CD14-positive monocyte (primary cell): ENCODE measurements around the gene CYP19A1. TPM values are rescaled to one million over a fixed set of nuclear protein-coding genes. Genes with fewer than 3 reads are reported as not detected.

Experiments used
- DNase-seq, 3 donors: peaks; one replicate each; pipeline ENCODE4 v3.0.0-alpha.2; 2011 to 2022
- H2AFZ ChIP-seq: 2 replicates; pipeline ENCODE4 v1.6.0; 2012; ENCODE audit warnings: mild to moderate bottlenecking, low read depth, low read length, inconsistent platforms; ENCODE audit not compliant: insufficient read depth, poor library complexity, severe bottlenecking
- H3K27ac ChIP-seq, 2 donors: 1 replicate in 1 of 2; 2 replicates in 1 of 2; pipeline ENCODE4 v1.5.1; 2012 to 2013; ENCODE audit warnings: low read length in 2 of 2, control low read depth in 1 of 2, inconsistent platforms in 1 of 2, low read depth in 1 of 2, mild to moderate bottlenecking in 1 of 2
- H3K27me3 ChIP-seq, 2 donors: one replicate each; pipeline versions ENCODE4 v1.6.0 to v1.6.1; 2011 to 2013; ENCODE audit warnings: low read length in 2 of 2; ENCODE audit not compliant: control insufficient read depth in 2 of 2, insufficient read depth in 2 of 2
- H3K36me3 ChIP-seq, 2 donors: replicated peaks in 1 of 2; 1 replicate in 1 of 2; 2 replicates in 1 of 2; pipeline versions ENCODE4 v1.5.1 to v1.6.1; 2012 to 2013; ENCODE audit warnings: low read length in 2 of 2, control low read depth in 1 of 2, inconsistent platforms in 1 of 2, mild to moderate bottlenecking in 1 of 2; ENCODE audit not compliant: insufficient read depth in 2 of 2, control insufficient read depth in 1 of 2
- H3K4me1 ChIP-seq, 2 donors: 1 replicate in 1 of 2; 2 replicates in 1 of 2; pipeline versions ENCODE4 v1.5.1 to v1.6.1; 2012 to 2013; ENCODE audit warnings: low read length in 2 of 2, control low read depth in 1 of 2, inconsistent platforms in 1 of 2, mild to moderate bottlenecking in 1 of 2, moderate library complexity in 1 of 2; ENCODE audit not compliant: insufficient read depth in 2 of 2, control insufficient read depth in 1 of 2
- H3K4me2 ChIP-seq: replicated peaks from 2 replicates; pipeline ENCODE3; 2012; ENCODE audit warnings: low read length, moderate library complexity, mild to moderate bottlenecking; ENCODE audit not compliant: poor library complexity, severe bottlenecking; ENCODE audit errors: extremely low read depth
- H3K4me3 ChIP-seq, 3 experiments: fragments of 200-600 bp in 1 of 3; sonication (generic) in 1 of 3; replicated peaks in 1 of 3; 1 replicate in 2 of 3; 2 replicates in 1 of 3; pipeline ENCODE4 v1.5.1; 2011 to 2013; ENCODE audit warnings: low read length in 3 of 3, mild to moderate bottlenecking in 3 of 3, control low read depth in 2 of 3, low read depth in 2 of 3, inconsistent platforms in 1 of 3, moderate library complexity in 1 of 3
- H3K79me2 ChIP-seq: 2 replicates; pipeline ENCODE4 v1.6.0; 2012; ENCODE audit warnings: mild to moderate bottlenecking, control low read depth, inconsistent platforms, low read length, moderate library complexity; ENCODE audit not compliant: insufficient read depth
- H3K9ac ChIP-seq: 2 replicates; pipeline ENCODE4 v1.6.0; 2017; ENCODE audit warnings: low read length, mild to moderate bottlenecking; ENCODE audit not compliant: insufficient read depth, poor library complexity, severe bottlenecking
- H3K9me3 ChIP-seq, 2 donors: replicated peaks in 1 of 2; 1 replicate in 1 of 2; 2 replicates in 1 of 2; pipeline versions ENCODE4 v1.5.1 to v1.6.1; 2012 to 2013; ENCODE audit warnings: low read length in 2 of 2, control low read depth in 1 of 2; ENCODE audit not compliant: control insufficient read depth in 1 of 2, insufficient read depth in 1 of 2
- H4K20me1 ChIP-seq: 2 replicates; pipeline ENCODE4 v1.6.0; 2012; ENCODE audit warnings: mild to moderate bottlenecking, low read length, control low read depth, moderate library complexity; ENCODE audit not compliant: insufficient read depth
- H3K27ac Mint-ChIP-seq, 7 donors: one replicate each; pipeline ENCODE4 v1.8.0; 2020; ENCODE audit warnings: mild to moderate bottlenecking in 7 of 7, mixed read lengths in 7 of 7, moderate library complexity in 6 of 7, inconsistent platforms in 2 of 7
- H3K27me3 Mint-ChIP-seq, 3 donors: one replicate each; pipeline ENCODE4 v1.8.0; 2021 to 2022; ENCODE audit warnings: low read depth in 3 of 3, mild to moderate bottlenecking in 3 of 3, mixed read lengths in 3 of 3, moderate library complexity in 3 of 3, inconsistent platforms in 1 of 3
- H3K36me3 Mint-ChIP-seq, 2 donors: one replicate each; pipeline ENCODE4 v1.8.0; 2020; ENCODE audit warnings: mixed read lengths in 2 of 2, inconsistent platforms in 1 of 2, mild to moderate bottlenecking in 1 of 2
- H3K4me1 Mint-ChIP-seq: one replicate; pipeline ENCODE4 v1.8.0; 2020; ENCODE audit warnings: mild to moderate bottlenecking, mixed read lengths
- H3K4me3 Mint-ChIP-seq, 2 donors: one replicate each; pipeline ENCODE4 v1.8.0; 2020; ENCODE audit warnings: mild to moderate bottlenecking in 2 of 2, mixed read lengths in 2 of 2, moderate library complexity in 1 of 2
- H3K9me3 Mint-ChIP-seq, 7 donors: one replicate each; pipeline ENCODE4 v1.8.0; 2020 to 2022; ENCODE audit warnings: mixed read lengths in 7 of 7, mild to moderate bottlenecking in 6 of 7, moderate library complexity in 6 of 7, inconsistent platforms in 2 of 7
- WGBS: methylation state at CpG from one replicate; pipeline ENCODE4 v1.1.5; 2013; ENCODE audit warnings: missing lambda C conversion rate; ENCODE audit not compliant: insufficient coverage; 5-methylcytosine and 5-hydroxymethylcytosine counted together
- intact Hi-C, 2 donors: fragments of 100-400 bp; cut with micrococcal nuclease; formaldehyde crosslinking; loops; one replicate each; pipeline versions ENCODE4 v1.15.0 to v1.15.1; 2023
- polyA plus RNA-seq, 3 donors: library from polyadenylated mRNA; depleted of rRNA in 1 of 3; unstranded in 2 of 3; stranded (reverse) in 1 of 3; fragments of 300-500 nt in 2 of 3; fragments of >200 nt in 1 of 3; fragmentation: Illumina TruSeq in 2 of 3; gene quantifications; 1 replicate in 2 of 3; 2 replicates in 1 of 3; pipeline ENCODE4 v1.2.3, GENCODE V29; 2012 to 2021
- TF ChIP-seq, protein P1 (sequence below): fragments of 200-600 bp; IDR thresholded peaks from one replicate; pipeline ENCODE4 v1.8.0; 2022; ENCODE audit warnings: antibody characterized with exemption, mild to moderate bottlenecking

CYP19A1 gene
- polyA plus RNA-seq, 3 donors = not detected

DNA sequence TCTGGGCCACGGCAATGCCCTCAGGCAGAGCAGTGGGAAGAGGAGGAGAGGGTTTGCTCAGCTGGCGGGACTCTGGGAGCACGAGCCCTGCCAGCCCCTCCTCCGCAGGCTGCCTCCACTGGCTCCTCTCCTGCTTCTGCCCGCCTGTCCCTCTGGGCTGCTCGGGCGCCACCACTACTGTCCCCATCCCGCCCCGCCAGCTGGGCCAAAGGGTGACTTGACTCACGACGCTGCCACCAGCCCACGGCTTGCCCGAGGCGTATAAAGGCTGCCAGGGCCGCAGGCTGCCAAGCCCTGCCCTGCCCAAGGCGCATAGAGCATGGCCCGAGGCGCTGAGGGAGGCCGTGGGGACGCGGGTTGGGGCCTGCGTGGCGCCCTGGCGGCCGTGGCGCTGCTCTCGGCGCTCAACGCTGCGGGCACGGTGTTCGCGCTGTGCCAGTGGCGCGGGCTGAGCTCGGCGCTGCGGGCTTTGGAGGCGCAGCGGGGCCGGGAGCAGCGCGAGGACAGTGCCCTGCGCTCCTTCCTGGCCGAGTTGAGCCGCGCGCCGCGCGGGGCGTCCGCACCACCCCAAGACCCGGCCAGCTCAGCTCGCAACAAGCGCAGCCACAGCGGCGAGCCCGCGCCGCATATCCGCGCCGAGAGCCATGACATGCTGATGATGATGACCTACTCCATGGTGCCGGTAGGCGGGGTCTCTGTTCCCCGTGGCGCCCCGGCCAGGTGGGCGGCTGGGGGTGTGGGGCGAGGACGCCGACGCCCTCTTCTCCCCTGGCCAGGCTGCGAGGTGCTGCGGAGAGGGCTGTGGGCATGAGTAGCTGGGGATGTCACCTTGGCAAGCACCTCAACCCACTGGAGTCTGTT is 3.2 kb upstream of the CYP19A1 start, which contains the start of gene GLDN:
TSS of gene GLDN (plus strand) at position 290 of the 861 bp plus-strand sequence. CDS start at position 320, 30 bp downstream.
- peaks cover 9 to 14% of the 10 kb centered on the region in 2 donors for H3K4me1 ChIP-seq
- peak within 1 kb of the TSS; percentile 46 for H3K9ac ChIP-seq
- H3K36me3 ChIP-seq = no peaks in the 10 kb centered on the region
- Mint-ChIP-seq H3K36me3 (no peaks in the 10 kb centered on the region), H3K27me3 (peaks cover 21 to 37% (median 36%) of the 10 kb centered on the region in 3 donors), H3K4me3 (peak within 1 kb of the TSS; percentile 42 to 84), H3K4me1 (peaks cover 7% of the 10 kb centered on the region), H3K27ac (no peak within 1 kb of the TSS), H3K9me3 (peaks cover 0 to 10% (median 0%) of the 10 kb centered on the region in 7 donors)
- no peaks in the 10 kb centered on the region for H4K20me1 ChIP-seq
- TF ChIP-seq, protein P1, sequence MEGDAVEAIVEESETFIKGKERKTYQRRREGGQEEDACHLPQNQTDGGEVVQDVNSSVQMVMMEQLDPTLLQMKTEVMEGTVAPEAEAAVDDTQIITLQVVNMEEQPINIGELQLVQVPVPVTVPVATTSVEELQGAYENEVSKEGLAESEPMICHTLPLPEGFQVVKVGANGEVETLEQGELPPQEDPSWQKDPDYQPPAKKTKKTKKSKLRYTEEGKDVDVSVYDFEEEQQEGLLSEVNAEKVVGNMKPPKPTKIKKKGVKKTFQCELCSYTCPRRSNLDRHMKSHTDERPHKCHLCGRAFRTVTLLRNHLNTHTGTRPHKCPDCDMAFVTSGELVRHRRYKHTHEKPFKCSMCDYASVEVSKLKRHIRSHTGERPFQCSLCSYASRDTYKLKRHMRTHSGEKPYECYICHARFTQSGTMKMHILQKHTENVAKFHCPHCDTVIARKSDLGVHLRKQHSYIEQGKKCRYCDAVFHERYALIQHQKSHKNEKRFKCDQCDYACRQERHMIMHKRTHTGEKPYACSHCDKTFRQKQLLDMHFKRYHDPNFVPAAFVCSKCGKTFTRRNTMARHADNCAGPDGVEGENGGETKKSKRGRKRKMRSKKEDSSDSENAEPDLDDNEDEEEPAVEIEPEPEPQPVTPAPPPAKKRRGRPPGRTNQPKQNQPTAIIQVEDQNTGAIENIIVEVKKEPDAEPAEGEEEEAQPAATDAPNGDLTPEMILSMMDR = no peak
- H3K4me3 ChIP-seq = peak within 1 kb of the TSS in 2 of 3 experiments; percentile 28 to 71
- intact Hi-C loops = no loop called here
- H3K4me2 ChIP-seq = peak within 1 kb of the TSS; percentile 83
- H3K27ac ChIP-seq = no peak within 1 kb of the TSS
- H3K27me3 ChIP-seq = peaks cover 28 to 38% of the 10 kb centered on the region in 2 donors
- peak in 2 of 3 donors; percentile 8 to 19 for DNase-seq
- WGBS = 5% methylated on average over 66 of the region's 76 CpGs
- no peaks in the 10 kb centered on the region for H3K79me2 ChIP-seq
- no peaks in the 10 kb centered on the region for H3K9me3 ChIP-seq
- peak within 1 kb of the TSS; percentile 85 for H2AFZ ChIP-seq

DNA sequence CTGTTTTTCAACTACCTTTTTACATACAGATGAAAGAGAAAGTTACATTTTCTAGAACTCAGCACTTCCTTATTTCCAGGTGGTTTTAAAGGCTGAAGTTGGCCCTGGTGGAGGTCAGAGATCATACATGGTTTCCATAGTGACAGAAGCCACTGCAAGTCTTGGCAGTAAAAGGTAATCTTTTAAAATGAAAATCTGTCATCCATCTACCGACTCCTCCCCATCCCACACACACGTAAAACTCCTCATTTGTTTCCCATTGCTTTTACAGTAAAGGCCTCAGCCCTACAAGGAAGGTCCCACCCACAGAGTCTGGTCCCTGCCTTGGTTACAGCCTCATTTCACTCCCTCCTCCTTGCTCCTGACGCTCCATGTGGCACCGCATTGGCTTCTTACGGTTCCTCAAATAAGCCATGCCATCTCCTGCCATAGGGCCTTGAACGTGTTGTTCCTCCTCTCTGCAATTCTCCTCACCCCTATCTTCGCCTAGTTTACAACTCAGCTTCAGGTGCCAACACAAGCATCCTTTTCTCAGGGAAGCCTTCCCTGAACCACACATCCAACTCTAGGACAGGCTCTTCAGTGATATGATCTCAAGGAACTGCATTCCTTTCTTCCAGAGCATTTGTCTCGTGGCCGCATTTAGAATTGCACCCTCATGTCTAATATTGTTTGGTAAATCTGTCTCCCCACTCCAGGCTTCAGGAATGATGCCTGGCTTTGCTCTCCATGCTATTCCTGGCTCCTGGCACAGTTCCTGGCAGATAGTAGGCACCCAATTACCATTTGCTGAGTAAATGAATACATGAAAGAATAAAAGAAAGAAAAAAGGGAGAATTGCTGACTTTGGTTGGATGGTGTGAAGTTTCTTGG is 2.6 kb downstream of the CYP19A1 start:
- H3K4me1 Mint-ChIP-seq = peaks cover 10% of the 10 kb centered on the region
- H3K27ac Mint-ChIP-seq = peak overlapping the region in 1 of 7 donors; percentile 62
- H3K27ac ChIP-seq = peak overlapping the region in 1 of 2 donors; percentile 36
- H3K4me3 ChIP-seq = peak overlapping the region in 1 of 3 experiments; percentile 4
- WGBS = 88% methylated on average over 7 of the region's 9 CpGs
- peak overlapping the region; percentile 21 for H3K4me2 ChIP-seq
- no peaks in the 10 kb centered on the region for H4K20me1 ChIP-seq
- H3K36me3 ChIP-seq = no peaks in the 10 kb centered on the region
- intact Hi-C loops = no loop called here
- H3K36me3 Mint-ChIP-seq = no peaks in the 10 kb centered on the region
- H3K27me3 ChIP-seq = peaks cover 7 to 8% of the 10 kb centered on the region in 2 donors
- H3K4me3 Mint-ChIP-seq = no peak overlapping the region
- no peak overlapping the region for H2AFZ ChIP-seq
- peaks cover 9 to 14% (median 11%) of the 10 kb centered on the region in 3 donors for H3K27me3 Mint-ChIP-seq
- DNase-seq = peak; percentile 16 to 30 (median 22)
- TF ChIP-seq, protein P1 = no peak
- H3K4me1 ChIP-seq = peaks cover 48 to 52% of the 10 kb centered on the region in 2 donors
- no peaks in the 10 kb centered on the region for H3K9me3 ChIP-seq
- H3K9me3 Mint-ChIP-seq = peaks cover 0 to 8% (median 0%) of the 10 kb centered on the region in 7 donors
- H3K79me2 ChIP-seq = no peaks in the 10 kb centered on the region
- H3K9ac ChIP-seq = no peak overlapping the region
